Cardiac muscle cell (in vitro differentiated cells and primary cell): Measurements from ENCODE around the gene CACNB4. TPM values are rescaled to one million over a fixed set of nuclear protein-coding genes. Genes with fewer than 3 reads are reported as not detected.

Experiments used
- DNase-seq, 2 donors: peaks; one replicate each; pipeline versions ENCODE4 v3.0.0 to v3.0.0-alpha.2; 2010 to 2017; ENCODE audit warnings: low read depth in 1 of 2, low spot score in 1 of 2
- H3K27ac ChIP-seq: fragments of 200-600 bp; sonication (generic); 2 replicates; pipeline ENCODE4 v1.5.1; 2016
- H3K27me3 ChIP-seq: fragments of 200-600 bp; sonication (generic); 2 replicates; pipeline ENCODE4 v1.6.0; 2016; ENCODE audit warnings: control low read depth
- H3K36me3 ChIP-seq: fragments of 200-600 bp; sonication (generic); 2 replicates; pipeline ENCODE4 v1.5.1; 2016; ENCODE audit warnings: control low read depth
- H3K4me1 ChIP-seq: fragments of 200-600 bp; sonication (generic); 2 replicates; pipeline ENCODE4 v1.8.1; 2017; ENCODE audit warnings: low read depth, mild to moderate bottlenecking, mixed run types
- H3K4me3 ChIP-seq: fragments of 200-600 bp; sonication (generic); 2 replicates; pipeline ENCODE4 v1.5.1; 2016; ENCODE audit warnings: mild to moderate bottlenecking
- H3K9me3 ChIP-seq: fragments of 200-600 bp; sonication (generic); 2 replicates; pipeline ENCODE4 v1.5.1; 2017; ENCODE audit warnings: low read depth, mild to moderate bottlenecking, control low read depth
- polyA plus RNA-seq: library from polyadenylated mRNA; unstranded; fragments of >200 nt; fragmentation: Nextera tagmentation; extraction: Ambion mirVana; gene quantifications from 2 replicates; pipeline ENCODE4 v1.2.1, GENCODE V29; 2016
- total RNA-seq: library from RNA; depleted of rRNA; stranded (reverse); fragments of >200 nt; gene quantifications from 2 replicates; pipeline ENCODE4 v1.2.3, GENCODE V29; 2016
- TF ChIP-seq, protein P1 (sequence below): IDR thresholded peaks from 2 replicates; pipeline ENCODE4 v1.5.1; 2012; ENCODE audit warnings: low read depth, mild to moderate bottlenecking, low read length

Gene CACNB4
- total and polyA plus RNA-seq, 2 experiments from 2014 or later, result 0.09 to 0.18 TPM

DNA sequence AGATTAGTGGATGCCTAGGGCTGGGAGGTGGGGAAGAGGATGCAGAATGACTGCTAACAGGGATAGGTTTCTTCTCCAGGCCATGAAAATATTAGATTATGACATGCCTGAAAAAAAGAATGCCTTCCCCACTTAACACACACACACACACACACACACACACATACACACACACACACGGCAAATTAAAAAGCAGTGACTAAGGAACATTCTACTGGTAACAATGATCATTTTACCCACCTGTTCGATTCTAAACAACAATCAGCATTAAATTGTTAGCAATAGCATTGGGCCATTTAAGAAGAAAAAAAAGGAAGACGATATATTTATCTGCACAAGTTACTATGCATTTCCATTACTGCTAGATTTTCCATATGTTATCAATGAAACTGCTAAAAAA is 10.8 kb downstream of the CACNB4 start:
- Histone ChIP-seq H3K36me3 (no peaks in the 10 kb centered on the region), H3K4me1 (no peaks in the 10 kb centered on the region), H3K27me3 (no peaks in the 10 kb centered on the region), H3K9me3 (no peaks in the 10 kb centered on the region), H3K27ac (no peak overlapping the region), H3K4me3 (no peak overlapping the region)
- TF ChIP-seq, protein P1, sequence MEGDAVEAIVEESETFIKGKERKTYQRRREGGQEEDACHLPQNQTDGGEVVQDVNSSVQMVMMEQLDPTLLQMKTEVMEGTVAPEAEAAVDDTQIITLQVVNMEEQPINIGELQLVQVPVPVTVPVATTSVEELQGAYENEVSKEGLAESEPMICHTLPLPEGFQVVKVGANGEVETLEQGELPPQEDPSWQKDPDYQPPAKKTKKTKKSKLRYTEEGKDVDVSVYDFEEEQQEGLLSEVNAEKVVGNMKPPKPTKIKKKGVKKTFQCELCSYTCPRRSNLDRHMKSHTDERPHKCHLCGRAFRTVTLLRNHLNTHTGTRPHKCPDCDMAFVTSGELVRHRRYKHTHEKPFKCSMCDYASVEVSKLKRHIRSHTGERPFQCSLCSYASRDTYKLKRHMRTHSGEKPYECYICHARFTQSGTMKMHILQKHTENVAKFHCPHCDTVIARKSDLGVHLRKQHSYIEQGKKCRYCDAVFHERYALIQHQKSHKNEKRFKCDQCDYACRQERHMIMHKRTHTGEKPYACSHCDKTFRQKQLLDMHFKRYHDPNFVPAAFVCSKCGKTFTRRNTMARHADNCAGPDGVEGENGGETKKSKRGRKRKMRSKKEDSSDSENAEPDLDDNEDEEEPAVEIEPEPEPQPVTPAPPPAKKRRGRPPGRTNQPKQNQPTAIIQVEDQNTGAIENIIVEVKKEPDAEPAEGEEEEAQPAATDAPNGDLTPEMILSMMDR, result no peak
- no peak for DNase-seq

DNA sequence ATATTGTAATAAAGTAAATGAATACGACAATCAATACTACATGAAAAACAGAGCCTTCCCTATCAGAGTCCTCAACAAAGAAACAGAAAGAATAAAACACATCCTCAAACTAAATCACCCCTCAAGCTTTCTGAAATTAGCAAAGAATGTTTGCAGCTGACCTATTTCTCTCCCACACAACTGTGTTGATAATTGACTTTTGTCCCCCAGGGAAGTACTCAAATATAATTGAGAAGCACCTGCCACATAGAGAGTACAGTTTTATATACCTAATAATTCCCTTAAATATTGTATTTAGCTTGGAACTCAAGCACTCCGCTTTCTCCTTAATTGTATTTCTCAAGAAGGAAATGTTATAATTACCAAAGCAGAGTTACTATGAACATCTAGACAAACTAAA is 12.6 kb downstream of the CACNB4 start:
- no peak for DNase-seq
- TF ChIP-seq, protein P1, result no peak
- Histone ChIP-seq H3K4me3 (no peak overlapping the region), H3K27ac (no peak overlapping the region), H3K36me3 (no peaks in the 10 kb centered on the region), H3K4me1 (no peaks in the 10 kb centered on the region), H3K27me3 (no peaks in the 10 kb centered on the region), H3K9me3 (no peaks in the 10 kb centered on the region)

DNA sequence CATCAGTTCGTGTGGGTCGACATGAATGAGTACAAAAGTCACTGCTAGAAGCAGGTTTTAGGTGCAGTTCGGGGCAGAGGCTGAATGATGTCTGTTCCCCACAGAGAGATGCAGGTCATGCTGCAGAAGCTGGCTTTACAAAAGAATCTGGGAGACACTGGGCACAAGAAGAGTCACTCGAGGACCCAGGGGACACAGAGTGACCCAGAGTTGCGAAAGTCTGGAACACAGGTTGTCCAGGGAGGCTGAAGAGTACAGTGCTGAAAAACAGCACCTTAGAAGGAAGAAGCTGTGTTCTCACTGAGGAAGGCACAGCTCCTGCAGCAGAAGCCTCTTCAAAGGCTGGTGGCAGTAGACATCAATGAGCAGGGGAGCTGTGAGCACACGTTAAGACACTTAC is 14.8 kb downstream of the CACNB4 start:
- TF ChIP-seq, protein P1, result no peak
- no peaks in the 10 kb centered on the region for H3K27me3 ChIP-seq
- no peaks in the 10 kb centered on the region for H3K4me1 ChIP-seq
- H3K27ac ChIP-seq, result no peak overlapping the region
- DNase-seq, result no peak
- no peaks in the 10 kb centered on the region for H3K9me3 ChIP-seq
- no peak overlapping the region for H3K4me3 ChIP-seq
- no peaks in the 10 kb centered on the region for H3K36me3 ChIP-seq

DNA sequence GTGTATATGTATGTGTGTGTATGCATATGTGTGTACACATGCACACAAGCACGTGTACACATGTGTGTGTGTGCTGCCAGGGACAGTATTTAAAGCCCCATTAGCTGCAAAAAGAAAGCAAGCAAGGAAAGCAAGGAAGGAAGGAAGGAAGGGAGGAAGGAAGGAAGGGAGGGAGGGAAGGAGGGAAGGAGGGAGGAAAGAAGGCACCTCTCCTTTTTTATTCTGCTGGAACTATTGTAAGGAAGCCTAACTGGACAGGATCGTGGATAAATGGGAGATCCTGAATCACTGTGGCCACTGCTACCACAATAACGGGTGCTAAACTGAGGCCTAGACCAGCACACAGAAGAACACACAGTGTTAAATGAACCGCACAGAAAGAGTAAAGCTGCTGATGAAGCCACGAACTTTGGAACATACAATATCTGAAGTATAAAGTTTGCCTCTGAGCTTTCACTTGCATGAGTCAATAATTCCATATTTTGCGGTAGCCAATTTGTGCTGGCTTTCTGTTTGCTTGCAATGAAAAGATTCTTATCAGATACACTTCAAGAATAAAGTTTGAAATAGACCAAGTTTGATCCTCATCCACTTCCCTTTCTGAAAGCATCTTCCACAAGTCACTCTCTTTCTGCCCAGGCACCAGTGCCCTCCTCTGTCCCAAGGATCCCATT is 15.5 kb downstream of the CACNB4 start:
- Histone ChIP-seq H3K36me3 (no peaks in the 10 kb centered on the region), H3K27me3 (no peaks in the 10 kb centered on the region), H3K27ac (no peak overlapping the region), H3K9me3 (no peaks in the 10 kb centered on the region), H3K4me1 (no peaks in the 10 kb centered on the region), H3K4me3 (no peak overlapping the region)
- DNase-seq, result no peak
- TF ChIP-seq, protein P1, result no peak

DNA sequence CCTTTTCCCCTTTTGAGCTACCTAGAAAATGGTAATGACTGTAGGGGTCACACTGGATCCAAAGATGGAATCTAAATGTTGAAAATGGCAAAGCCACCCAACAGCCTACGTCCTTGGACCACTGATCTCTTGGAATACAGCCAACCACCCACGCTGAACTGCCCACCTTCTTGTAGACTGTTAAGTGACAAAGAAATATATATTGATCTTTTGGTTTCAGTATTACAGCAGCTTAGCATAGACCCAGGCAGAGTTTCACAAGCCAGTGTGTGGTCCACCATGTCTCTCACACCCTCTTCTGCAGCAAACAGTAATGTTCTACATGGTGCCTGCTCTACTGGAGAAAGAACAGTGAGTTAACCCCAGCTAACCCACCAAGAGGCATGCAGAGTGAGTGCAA is 20.2 kb downstream of the CACNB4 start:
- Histone ChIP-seq H3K4me1 (no peaks in the 10 kb centered on the region), H3K4me3 (no peak overlapping the region), H3K36me3 (no peaks in the 10 kb centered on the region), H3K27me3 (no peaks in the 10 kb centered on the region), H3K9me3 (no peaks in the 10 kb centered on the region), H3K27ac (no peak overlapping the region)
- no peak for DNase-seq
- TF ChIP-seq, protein P1, result no peak
